ENCODE results near the gene LCE2A.

GRCh38 chr1:152741656-152742055, 43.5 kb downstream of the LCE2A start:
- TF ChIP-seq CTCF (IDR thresholded peaks at IDR 0.05; ENCODE audit: low read depth, low read length, poor library complexity, severe bottlenecking): no peak
- no peak for TF ChIP-seq EZH2phosphoT487 (IDR thresholded peaks at IDR 0.05; ENCODE audit: borderline replicate concordance, low read length)

Measured in DOHH2 (cell line).